ENCODE results near the gene RASL11B.

DNA sequence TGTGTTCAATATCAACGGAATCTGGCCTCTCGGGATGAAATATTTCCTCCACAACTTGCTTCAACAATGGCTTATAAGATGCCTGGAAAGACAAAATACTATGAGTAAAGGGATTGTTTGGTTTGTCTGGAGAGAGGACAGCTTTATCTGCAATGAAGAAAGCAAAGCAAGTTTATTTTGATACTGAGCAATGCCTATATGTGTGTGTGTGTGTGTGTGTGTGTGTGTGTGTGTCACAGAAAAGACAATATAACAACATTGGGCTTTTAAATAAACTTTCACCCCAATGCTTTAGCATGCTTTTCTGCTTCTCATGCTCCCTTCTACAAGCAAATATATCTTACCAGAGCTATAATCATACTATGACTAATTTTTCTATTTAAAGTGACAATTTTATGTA lies 45.4 kb downstream of the RASL11B start:
- TF ChIP-seq, protein P1, sequence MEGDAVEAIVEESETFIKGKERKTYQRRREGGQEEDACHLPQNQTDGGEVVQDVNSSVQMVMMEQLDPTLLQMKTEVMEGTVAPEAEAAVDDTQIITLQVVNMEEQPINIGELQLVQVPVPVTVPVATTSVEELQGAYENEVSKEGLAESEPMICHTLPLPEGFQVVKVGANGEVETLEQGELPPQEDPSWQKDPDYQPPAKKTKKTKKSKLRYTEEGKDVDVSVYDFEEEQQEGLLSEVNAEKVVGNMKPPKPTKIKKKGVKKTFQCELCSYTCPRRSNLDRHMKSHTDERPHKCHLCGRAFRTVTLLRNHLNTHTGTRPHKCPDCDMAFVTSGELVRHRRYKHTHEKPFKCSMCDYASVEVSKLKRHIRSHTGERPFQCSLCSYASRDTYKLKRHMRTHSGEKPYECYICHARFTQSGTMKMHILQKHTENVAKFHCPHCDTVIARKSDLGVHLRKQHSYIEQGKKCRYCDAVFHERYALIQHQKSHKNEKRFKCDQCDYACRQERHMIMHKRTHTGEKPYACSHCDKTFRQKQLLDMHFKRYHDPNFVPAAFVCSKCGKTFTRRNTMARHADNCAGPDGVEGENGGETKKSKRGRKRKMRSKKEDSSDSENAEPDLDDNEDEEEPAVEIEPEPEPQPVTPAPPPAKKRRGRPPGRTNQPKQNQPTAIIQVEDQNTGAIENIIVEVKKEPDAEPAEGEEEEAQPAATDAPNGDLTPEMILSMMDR (IDR thresholded peaks at IDR 0.05; ENCODE audit: insufficient read depth, low read length) = no peak
- TF ChIP-seq, protein P2, sequence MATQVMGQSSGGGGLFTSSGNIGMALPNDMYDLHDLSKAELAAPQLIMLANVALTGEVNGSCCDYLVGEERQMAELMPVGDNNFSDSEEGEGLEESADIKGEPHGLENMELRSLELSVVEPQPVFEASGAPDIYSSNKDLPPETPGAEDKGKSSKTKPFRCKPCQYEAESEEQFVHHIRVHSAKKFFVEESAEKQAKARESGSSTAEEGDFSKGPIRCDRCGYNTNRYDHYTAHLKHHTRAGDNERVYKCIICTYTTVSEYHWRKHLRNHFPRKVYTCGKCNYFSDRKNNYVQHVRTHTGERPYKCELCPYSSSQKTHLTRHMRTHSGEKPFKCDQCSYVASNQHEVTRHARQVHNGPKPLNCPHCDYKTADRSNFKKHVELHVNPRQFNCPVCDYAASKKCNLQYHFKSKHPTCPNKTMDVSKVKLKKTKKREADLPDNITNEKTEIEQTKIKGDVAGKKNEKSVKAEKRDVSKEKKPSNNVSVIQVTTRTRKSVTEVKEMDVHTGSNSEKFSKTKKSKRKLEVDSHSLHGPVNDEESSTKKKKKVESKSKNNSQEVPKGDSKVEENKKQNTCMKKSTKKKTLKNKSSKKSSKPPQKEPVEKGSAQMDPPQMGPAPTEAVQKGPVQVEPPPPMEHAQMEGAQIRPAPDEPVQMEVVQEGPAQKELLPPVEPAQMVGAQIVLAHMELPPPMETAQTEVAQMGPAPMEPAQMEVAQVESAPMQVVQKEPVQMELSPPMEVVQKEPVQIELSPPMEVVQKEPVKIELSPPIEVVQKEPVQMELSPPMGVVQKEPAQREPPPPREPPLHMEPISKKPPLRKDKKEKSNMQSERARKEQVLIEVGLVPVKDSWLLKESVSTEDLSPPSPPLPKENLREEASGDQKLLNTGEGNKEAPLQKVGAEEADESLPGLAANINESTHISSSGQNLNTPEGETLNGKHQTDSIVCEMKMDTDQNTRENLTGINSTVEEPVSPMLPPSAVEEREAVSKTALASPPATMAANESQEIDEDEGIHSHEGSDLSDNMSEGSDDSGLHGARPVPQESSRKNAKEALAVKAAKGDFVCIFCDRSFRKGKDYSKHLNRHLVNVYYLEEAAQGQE (IDR thresholded peaks at IDR 0.05; ENCODE audit: insufficient replicate concordance, low read depth) = no peak
- no peak for TF ChIP-seq POLR2AphosphoS5 (IDR thresholded peaks at IDR 0.05; ENCODE audit: low read depth)

All from HL-60 (cell line).